ENCODE measurements around the gene CHRNA4. TPM values are rescaled to one million over a fixed set of nuclear protein-coding genes. Genes with fewer than 3 reads are reported as not detected.

The CHRNA4 gene
- total RNA-seq, 2 experiments from 2014 or later, result not detected

DNA sequence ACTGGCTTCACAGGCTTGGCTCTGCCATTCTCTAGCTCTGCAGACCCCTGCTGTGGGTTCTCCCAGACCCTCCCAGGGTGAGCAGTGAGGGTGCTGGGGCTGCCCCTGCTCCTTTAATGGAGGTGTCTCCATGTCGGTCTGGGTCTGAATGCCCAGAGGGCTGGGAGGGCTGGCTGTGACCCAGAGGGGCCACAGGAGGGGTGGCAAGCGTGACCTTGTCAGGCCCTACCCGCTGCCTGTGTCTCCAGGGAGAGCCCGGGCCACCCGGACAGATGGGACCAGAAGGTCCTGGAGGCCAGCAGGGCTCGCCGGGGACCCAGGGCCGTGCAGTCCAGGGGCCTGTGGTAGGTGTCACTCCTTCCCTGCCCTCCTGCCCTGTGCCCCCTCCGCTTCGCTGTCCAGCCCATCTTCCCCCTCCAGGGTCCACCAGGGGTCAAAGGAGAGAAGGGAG lies 36.1 kb downstream of the CHRNA4 start:
- no peak overlapping the region for H3K27ac ChIP-seq (ENCODE audit: low read depth in 1 of 2, low read length in 2 of 2)
- peaks cover 20% of the 10 kb centered on the region for H3K4me1 ChIP-seq (ENCODE audit: insufficient read depth, low read length)
- H3K27ac Mint-ChIP-seq, result no peak overlapping the region
- no peak overlapping the region for H3K4me3 Mint-ChIP-seq
- H3K4me3 ChIP-seq (ENCODE audit: low read length), result no peak overlapping the region
- TF ChIP-seq, protein P1, sequence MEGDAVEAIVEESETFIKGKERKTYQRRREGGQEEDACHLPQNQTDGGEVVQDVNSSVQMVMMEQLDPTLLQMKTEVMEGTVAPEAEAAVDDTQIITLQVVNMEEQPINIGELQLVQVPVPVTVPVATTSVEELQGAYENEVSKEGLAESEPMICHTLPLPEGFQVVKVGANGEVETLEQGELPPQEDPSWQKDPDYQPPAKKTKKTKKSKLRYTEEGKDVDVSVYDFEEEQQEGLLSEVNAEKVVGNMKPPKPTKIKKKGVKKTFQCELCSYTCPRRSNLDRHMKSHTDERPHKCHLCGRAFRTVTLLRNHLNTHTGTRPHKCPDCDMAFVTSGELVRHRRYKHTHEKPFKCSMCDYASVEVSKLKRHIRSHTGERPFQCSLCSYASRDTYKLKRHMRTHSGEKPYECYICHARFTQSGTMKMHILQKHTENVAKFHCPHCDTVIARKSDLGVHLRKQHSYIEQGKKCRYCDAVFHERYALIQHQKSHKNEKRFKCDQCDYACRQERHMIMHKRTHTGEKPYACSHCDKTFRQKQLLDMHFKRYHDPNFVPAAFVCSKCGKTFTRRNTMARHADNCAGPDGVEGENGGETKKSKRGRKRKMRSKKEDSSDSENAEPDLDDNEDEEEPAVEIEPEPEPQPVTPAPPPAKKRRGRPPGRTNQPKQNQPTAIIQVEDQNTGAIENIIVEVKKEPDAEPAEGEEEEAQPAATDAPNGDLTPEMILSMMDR (IDR thresholded peaks at IDR 0.05), result no peak
- H3K27me3 ChIP-seq (ENCODE audit: control insufficient read depth in 1 of 2, insufficient read depth in 2 of 2, low read length in 2 of 2), result peaks cover 0 to 6% of the 10 kb centered on the region in 2 experiments
- H3K9me3 ChIP-seq (ENCODE audit: control insufficient read depth in 1 of 2, insufficient read depth in 1 of 2, low read length in 2 of 2), result peaks cover 0 to 33% of the 10 kb centered on the region in 2 experiments
- ChIA-PET CTCF (no interaction called here), POLR2A (no interaction called here)
- H3K9me3 Mint-ChIP-seq, result no peaks in the 10 kb centered on the region
- ATAC-seq (ENCODE audit: poor library complexity) (no peak), DNase-seq (no peak)
- intact Hi-C loops (cut with DNase I, micrococcal nuclease), result no loop called here
- H3K36me3 Mint-ChIP-seq (ENCODE audit: low read depth), result no peaks in the 10 kb centered on the region
- H3K4me1 Mint-ChIP-seq (ENCODE audit: low read depth), result peaks cover 4% of the 10 kb centered on the region
- H3K27me3 Mint-ChIP-seq, result peaks cover 11% of the 10 kb centered on the region
- H3K36me3 ChIP-seq (ENCODE audit: insufficient read depth, low read length), result no peaks in the 10 kb centered on the region

DNA sequence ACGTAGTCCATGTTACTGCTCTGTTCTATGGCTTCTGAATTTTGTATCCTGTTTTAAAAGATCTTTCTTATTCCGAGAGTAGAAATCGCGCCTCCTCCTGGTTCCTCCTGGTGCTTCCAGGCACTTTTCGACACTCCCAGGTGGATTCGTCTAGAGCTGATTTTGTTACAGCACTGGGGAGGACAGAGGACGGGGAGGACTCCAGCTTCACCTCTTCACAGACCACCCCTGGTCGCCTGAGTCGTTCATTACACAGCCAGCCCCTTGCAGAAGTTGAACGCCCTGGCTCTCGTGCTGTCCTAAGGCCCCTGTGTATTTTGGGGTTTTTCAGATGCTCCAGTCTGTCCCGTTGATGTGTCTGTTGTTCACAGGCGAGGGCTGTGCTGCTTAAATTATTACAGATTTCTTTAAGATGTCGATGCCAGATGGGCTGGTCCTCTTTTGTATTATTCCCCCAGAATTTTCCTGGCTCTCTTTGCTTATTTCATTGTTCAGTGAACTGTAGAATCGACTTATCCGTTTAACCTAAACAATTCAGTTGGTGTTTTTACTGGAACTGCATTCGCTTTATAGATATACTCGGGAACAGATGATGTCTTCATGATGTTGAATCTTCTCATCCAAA lies 37.7 kb downstream of the CHRNA4 start:
- POLR2A ChIA-PET, result no interaction called here
- CTCF ChIA-PET, result no interaction called here
- H3K36me3 ChIP-seq (ENCODE audit: insufficient read depth, low read length), result no peaks in the 10 kb centered on the region

DNA sequence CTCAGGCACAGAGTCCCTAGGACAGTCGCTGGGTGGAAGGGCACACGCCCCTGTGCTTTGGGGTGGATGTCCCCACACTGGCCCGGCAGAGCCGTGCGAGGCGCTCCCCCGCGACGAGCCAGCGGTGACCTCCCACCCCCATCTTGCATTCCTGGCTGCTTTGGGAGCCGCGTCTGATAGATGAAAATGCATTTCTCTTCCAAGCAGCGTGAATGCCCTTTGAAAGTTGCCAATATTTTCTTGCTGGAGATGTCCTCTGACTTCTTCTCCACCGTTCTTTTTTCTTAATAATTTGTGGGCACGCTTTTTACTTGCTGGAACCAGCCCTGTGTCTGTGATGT lies 38.2 kb downstream of the CHRNA4 start:
- Histone ChIP-seq H3K9me3 (ENCODE audit: control insufficient read depth in 1 of 2, insufficient read depth in 1 of 2, low read length in 2 of 2) (peaks cover 0 to 23% of the 10 kb centered on the region in 2 experiments), H3K36me3 (ENCODE audit: insufficient read depth, low read length) (no peaks in the 10 kb centered on the region), H3K4me3 (ENCODE audit: low read length) (no peak overlapping the region), H3K4me1 (ENCODE audit: insufficient read depth, low read length) (peaks cover 20% of the 10 kb centered on the region), H3K27me3 (ENCODE audit: control insufficient read depth in 1 of 2, insufficient read depth in 2 of 2, low read length in 2 of 2) (peaks cover 0 to 6% of the 10 kb centered on the region in 2 experiments), H3K27ac (ENCODE audit: low read depth in 1 of 2, low read length in 2 of 2) (no peak overlapping the region)
- Mint-ChIP-seq H3K4me1 (ENCODE audit: low read depth) (peaks cover 4% of the 10 kb centered on the region), H3K27me3 (peaks cover 11% of the 10 kb centered on the region), H3K4me3 (no peak overlapping the region), H3K27ac (no peak overlapping the region), H3K9me3 (no peaks in the 10 kb centered on the region), H3K36me3 (ENCODE audit: low read depth) (no peaks in the 10 kb centered on the region)
- no peak for ATAC-seq (ENCODE audit: poor library complexity)
- intact Hi-C loops (cut with DNase I, micrococcal nuclease), result no loop called here
- DNase-seq, result no peak
- TF ChIP-seq, protein P1 (IDR thresholded peaks at IDR 0.05), result no peak
- CTCF ChIA-PET, result no interaction called here
- POLR2A ChIA-PET, result no interaction called here

More for the DNA sequence above, 37.7 kb downstream of the CHRNA4 start:
- Mint-ChIP-seq H3K27me3 (peaks cover 11% of the 10 kb centered on the region), H3K27ac (no peak overlapping the region), H3K4me3 (no peak overlapping the region), H3K4me1 (ENCODE audit: low read depth) (peaks cover 4% of the 10 kb centered on the region), H3K9me3 (no peaks in the 10 kb centered on the region), H3K36me3 (ENCODE audit: low read depth) (no peaks in the 10 kb centered on the region)
- peaks cover 20% of the 10 kb centered on the region for H3K4me1 ChIP-seq (ENCODE audit: insufficient read depth, low read length)
- ATAC-seq (ENCODE audit: poor library complexity), result no peak
- H3K27me3 ChIP-seq (ENCODE audit: control insufficient read depth in 1 of 2, insufficient read depth in 2 of 2, low read length in 2 of 2), result peaks cover 0 to 6% of the 10 kb centered on the region in 2 experiments
- no peak for DNase-seq
- intact Hi-C loops (cut with DNase I, micrococcal nuclease), result no loop called here
- no peak overlapping the region for H3K27ac ChIP-seq (ENCODE audit: low read depth in 1 of 2, low read length in 2 of 2)
- no peak overlapping the region for H3K4me3 ChIP-seq (ENCODE audit: low read length)
- TF ChIP-seq, protein P1 (IDR thresholded peaks at IDR 0.05), result no peak
- peaks cover 0 to 23% of the 10 kb centered on the region in 2 experiments for H3K9me3 ChIP-seq (ENCODE audit: control insufficient read depth in 1 of 2, insufficient read depth in 1 of 2, low read length in 2 of 2)
